GM20000 (cell line): ENCODE data around the gene KATNB1.

Experiments
- DNase-seq: peaks from one replicate; pipeline ENCODE4 v3.0.0; 2012; ENCODE audit warnings: low spot score
- CTCF ChIP-seq: IDR thresholded peaks from 2 replicates; pipeline ENCODE4 v1.5.1; 2012; ENCODE audit warnings: mild to moderate bottlenecking, control low read depth; ENCODE audit errors: extremely low read depth, missing control alignments

KATNB1 gene

GRCh38 chr16:57747496-57747895 lies 11.9 kb downstream of the KATNB1 start:
- TF ChIP-seq CTCF, result no peak
- DNase-seq, result no peak

- no peak for TF ChIP-seq CTCF
- no peak for DNase-seq
Measured at GRCh38 chr16:57747996-57748395, 12.4 kb downstream of the KATNB1 start.

- no peak for DNase-seq
- no peak for TF ChIP-seq CTCF
Measured at GRCh38 chr16:57748596-57748995, 13.0 kb downstream of the KATNB1 start.

- DNase-seq, result no peak
- no peak for TF ChIP-seq CTCF
Measured at GRCh38 chr16:57749101-57749692, 13.6 kb downstream of the KATNB1 start.

GRCh38 chr16:57749856-57750452 lies 14.4 kb downstream of the KATNB1 start:
- no peak for TF ChIP-seq CTCF
- no peak for DNase-seq

- no peak for DNase-seq
- TF ChIP-seq CTCF, result no peak
Measured at GRCh38 chr16:57750796-57751538, 15.4 kb downstream of the KATNB1 start.

GRCh38 chr16:57751539-57752202 lies 16.1 kb downstream of the KATNB1 start:
- DNase-seq, result no peak
- no peak for TF ChIP-seq CTCF
